ENCODE measurements around the gene EIF4A2. TPM values are rescaled to one million over a fixed set of nuclear protein-coding genes. Genes with fewer than 3 reads are reported as not detected.

Gene EIF4A2
- total and polyA plus RNA-seq, 9 of the 15 experiments (the other 6 are each of a cell fraction or from before 2014, with no cell fraction given): 307 to 754 (median 435) TPM

- TF ChIP-seq ZNF518B (CRISPR knock-in tag; IDR thresholded peaks at IDR 0.05) (no peak), WHSC1 (IDR thresholded peaks at IDR 0.05; ENCODE audit: low read length) (no peak), ZBTB43 (CRISPR knock-in tag; IDR thresholded peaks at IDR 0.05) (peak; percentile 68; the same call in 1 of the 2 replicates), ADNP (tag; IDR thresholded peaks at IDR 0.05) (no peak), TAF15 (IDR thresholded peaks at IDR 0.05; ENCODE audit: low read depth, low read length) (no peak), PKNOX1 (IDR thresholded peaks at IDR 0.05) (no peak), ZNF655 (CRISPR knock-in tag; IDR thresholded peaks at IDR 0.05) (no peak), ZNF764 (CRISPR knock-in tag; IDR thresholded peaks at IDR 0.05; ENCODE audit: low read depth) (no peak), GABPB1 (CRISPR knock-in tag; IDR thresholded peaks at IDR 0.05) (peak; percentile 99), ELF2 (CRISPR knock-in tag; IDR thresholded peaks at IDR 0.05) (no peak), CHD2 (IDR thresholded peaks at IDR 0.05; ENCODE audit: low read depth, low read length) (no peak), ZBED1 (IDR thresholded peaks at IDR 0.05) (no peak), NR3C1 (CRISPR knock-in tag; IDR thresholded peaks at IDR 0.05) (no peak), COPS2 (conservative IDR thresholded peaks at IDR 0.05) (no peak), SREBF1 (IDR thresholded peaks at IDR 0.05; ENCODE audit: borderline replicate concordance, low read depth, low read length) (no peak), RCOR1 (IDR thresholded peaks at IDR 0.05; ENCODE audit: borderline replicate concordance in 1 of 2, low read depth in 2 of 2, low read length in 2 of 2) (peak in 1 of 2 experiments; percentile 10; a peak in 1 of 4 replicates), NCOR1 (IDR thresholded peaks at IDR 0.05) (no peak), HDGF (IDR thresholded peaks at IDR 0.05) (no peak)
- TF ChIP-seq, protein P1, sequence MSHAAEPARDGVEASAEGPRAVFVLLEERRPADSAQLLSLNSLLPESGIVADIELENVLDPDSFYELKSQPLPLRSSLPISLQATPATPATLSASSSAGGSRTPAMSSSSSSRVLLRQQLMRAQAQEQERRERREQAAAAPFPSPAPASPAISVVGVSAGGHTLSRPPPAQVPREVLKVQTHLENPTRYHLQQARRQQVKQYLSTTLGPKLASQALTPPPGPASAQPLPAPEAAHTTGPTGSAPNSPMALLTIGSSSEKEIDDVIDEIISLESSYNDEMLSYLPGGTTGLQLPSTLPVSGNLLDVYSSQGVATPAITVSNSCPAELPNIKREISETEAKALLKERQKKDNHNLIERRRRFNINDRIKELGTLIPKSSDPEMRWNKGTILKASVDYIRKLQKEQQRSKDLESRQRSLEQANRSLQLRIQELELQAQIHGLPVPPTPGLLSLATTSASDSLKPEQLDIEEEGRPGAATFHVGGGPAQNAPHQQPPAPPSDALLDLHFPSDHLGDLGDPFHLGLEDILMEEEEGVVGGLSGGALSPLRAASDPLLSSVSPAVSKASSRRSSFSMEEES (CRISPR knock-in tag; IDR thresholded peaks at IDR 0.05): no peak
These were observed 23.0 kb downstream of the EIF4A2 start, which contains the start of gene RFC4 (continued) for GRCh38 chr3:186806089-186807055.

All from K562 (cell line).